Liver (tissue), 9 donors: ENCODE data around the gene PSMC3. TPM values are rescaled to one million over a fixed set of nuclear protein-coding genes. Genes with fewer than 3 reads are reported as not detected.

Experiments used
- DNase-seq: peaks from one replicate; pipeline ENCODE4 v3.0.0-alpha.2; 2017; ENCODE audit warnings: low spot score
- H3K27ac ChIP-seq, 2 donors: one replicate each; pipeline ENCODE4 v1.7.0; 2013; ENCODE audit warnings: inconsistent platforms in 2 of 2, low read length in 2 of 2, control low read depth in 1 of 2, low read depth in 1 of 2, mild to moderate bottlenecking in 1 of 2
- H3K27me3 ChIP-seq, 4 donors: one replicate each; pipeline versions ENCODE4 v1.6.1 to v1.7.0; 2013; ENCODE audit warnings: low read length in 3 of 4, inconsistent platforms in 1 of 4, mild to moderate bottlenecking in 1 of 4, moderate library complexity in 1 of 4; ENCODE audit not compliant: control insufficient read depth in 4 of 4, insufficient read depth in 4 of 4
- H3K36me3 ChIP-seq, 4 donors: one replicate each; pipeline versions ENCODE4 v1.6.1 to v1.7.0; 2013; ENCODE audit warnings: low read length in 3 of 4, mild to moderate bottlenecking in 3 of 4, low read depth in 1 of 4, moderate library complexity in 1 of 4; ENCODE audit not compliant: control insufficient read depth in 4 of 4, insufficient read depth in 3 of 4
- H3K4me1 ChIP-seq, 4 donors: one replicate each; pipeline versions ENCODE4 v1.6.1 to v1.7.0; 2013; ENCODE audit warnings: low read length in 3 of 4, mild to moderate bottlenecking in 3 of 4, moderate library complexity in 1 of 4; ENCODE audit not compliant: control insufficient read depth in 4 of 4, insufficient read depth in 4 of 4
- H3K4me3 ChIP-seq, 3 donors: one replicate each; pipeline versions ENCODE4 v1.6.1 to v1.7.0; 2013; ENCODE audit warnings: low read length in 3 of 3, control low read depth in 1 of 3, low read depth in 1 of 3, mild to moderate bottlenecking in 1 of 3
- H3K9ac ChIP-seq, 2 donors: one replicate each; pipeline ENCODE4 v1.7.0; 2013; ENCODE audit warnings: low read length in 2 of 2, mild to moderate bottlenecking in 2 of 2, moderate library complexity in 2 of 2, control low read depth in 1 of 2, low read depth in 1 of 2
- H3K9me3 ChIP-seq, 4 donors: one replicate each; pipeline versions ENCODE4 v1.6.1 to v1.7.0; 2013; ENCODE audit warnings: low read length in 3 of 4; ENCODE audit not compliant: control insufficient read depth in 4 of 4
- ATF3 ChIP-seq: IDR thresholded peaks from 2 replicates; pipeline ENCODE4 v1.6.1; 2016; ENCODE audit warnings: antibody characterized with exemption
- CTCF ChIP-seq: fragments of 150-350 bp; IDR thresholded peaks from 2 replicates; pipeline ENCODE4 v1.5.1; 2017; ENCODE audit warnings: improper control_type of control experiment, low read depth, low read length; ENCODE audit not compliant: missing input control
- EGR1 ChIP-seq, 2 donors: IDR thresholded peaks; 2 replicates each; pipeline ENCODE4 v1.6.1; 2016 to 2018; ENCODE audit warnings: antibody characterized with exemption in 2 of 2, low read depth in 2 of 2
- FOXA1 ChIP-seq: IDR thresholded peaks from 2 replicates; pipeline ENCODE4 v1.6.1; 2016; ENCODE audit warnings: antibody characterized with exemption
- FOXA2 ChIP-seq: IDR thresholded peaks from 2 replicates; pipeline ENCODE4 v1.6.1; 2016; ENCODE audit warnings: antibody characterized with exemption
- GABPA ChIP-seq, 2 donors: IDR thresholded peaks in 1 of 2; conservative IDR thresholded peaks in 1 of 2; 2 replicates each; pipeline ENCODE4 v1.6.1; 2016; ENCODE audit warnings: antibody characterized with exemption in 2 of 2, mild to moderate bottlenecking in 1 of 2, moderate library complexity in 1 of 2
- HNF4A ChIP-seq, 2 donors: conservative IDR thresholded peaks; 2 replicates each; pipeline ENCODE4 v1.6.1; 2016; ENCODE audit warnings: antibody characterized with exemption in 2 of 2, mild to moderate bottlenecking in 2 of 2
- HNF4G ChIP-seq: IDR thresholded peaks from 2 replicates; pipeline ENCODE4 v1.6.1; 2016; ENCODE audit warnings: antibody characterized with exemption
- JUND ChIP-seq, 2 donors: IDR thresholded peaks; 2 replicates each; pipeline ENCODE4 v1.6.1; 2016; ENCODE audit warnings: antibody characterized with exemption in 2 of 2
- MAX ChIP-seq: IDR thresholded peaks from 2 replicates; pipeline ENCODE4 v1.6.1; 2016; ENCODE audit warnings: antibody characterized with exemption
- NR2F2 ChIP-seq: IDR thresholded peaks from 2 replicates; pipeline ENCODE4 v1.6.1; 2016; ENCODE audit warnings: antibody characterized with exemption
- RAD21 ChIP-seq, 2 donors: IDR thresholded peaks; 2 replicates each; pipeline ENCODE4 v1.6.1; 2016; ENCODE audit warnings: antibody characterized with exemption in 2 of 2, mild to moderate bottlenecking in 2 of 2
- REST ChIP-seq: IDR thresholded peaks from 2 replicates; pipeline ENCODE4 v1.6.1; 2016; ENCODE audit warnings: antibody characterized with exemption, mild to moderate bottlenecking
- RXRA ChIP-seq, 2 donors: IDR thresholded peaks; 2 replicates each; pipeline ENCODE4 v1.6.1; 2017 to 2018; ENCODE audit warnings: antibody characterized with exemption in 2 of 2, mild to moderate bottlenecking in 1 of 2
- SP1 ChIP-seq: IDR thresholded peaks from 2 replicates; pipeline ENCODE4 v1.6.1; 2018; ENCODE audit warnings: antibody characterized with exemption, mild to moderate bottlenecking
- TAF1 ChIP-seq: conservative IDR thresholded peaks from 2 replicates; pipeline ENCODE4 v1.6.1; 2016; ENCODE audit warnings: antibody characterized with exemption, mild to moderate bottlenecking
- YY1 ChIP-seq: IDR thresholded peaks from 2 replicates; pipeline ENCODE4 v1.6.1; 2016; ENCODE audit warnings: antibody characterized with exemption, mild to moderate bottlenecking
- ZBTB33 ChIP-seq: IDR thresholded peaks from 2 replicates; pipeline ENCODE4 v1.6.1; 2016; ENCODE audit warnings: antibody characterized with exemption
- WGBS: extraction: QIAGEN DNeasy Blood & Tissue Kit; methylation state at CpG from one replicate; pipeline ENCODE4 v1.1.7; 2013; 5-methylcytosine and 5-hydroxymethylcytosine counted together
- polyA plus RNA-seq, 2 donors: library from polyadenylated mRNA; stranded (reverse) in 1 of 2; unstranded in 1 of 2; fragments of 200-250 nt in 1 of 2; fragments of >200 nt in 1 of 2; fragmentation: Nextera tagmentation in 1 of 2; extraction: Ambion mirVana in 1 of 2; gene quantifications; one replicate each; pipeline versions ENCODE4 v1.2.1 to v1.2.3, GENCODE V29; 2013 to 2015
- total RNA-seq, 2 donors: library from RNA; depleted of rRNA; stranded (reverse); fragments of >200 nt; gene quantifications; one replicate each; pipeline ENCODE4 v1.2.3, GENCODE V29; 2014
- donor health status: healthy.
- donor health status: healthy.
- donor health status: healthy.
- donor health status: healthy.
- donor health status: healthy.

PSMC3 gene
- total and polyA plus RNA-seq, 4 donors: 58.0 to 110 (median 103) TPM

- no peak for TF ChIP-seq SP1
- TF ChIP-seq HNF4G: no peak
- no peak for TF ChIP-seq RXRA (IDR thresholded peaks at IDR 0.05)
- TF ChIP-seq REST: no peak
- no peak overlapping the region for H3K9ac ChIP-seq
- no peaks in the 10 kb centered on the region for H3K27me3 ChIP-seq
- WGBS: 91% methylated on average over 31 of the region's 31 CpGs
- no peaks in the 10 kb centered on the region for H3K9me3 ChIP-seq
- H3K4me3 ChIP-seq: no peak overlapping the region
- no peaks in the 10 kb centered on the region for H3K4me1 ChIP-seq
- DNase-seq: no peak
- H3K27ac ChIP-seq: no peak overlapping the region
- peaks cover 4 to 49% (median 19%) of the 10 kb centered on the region in 4 donors for H3K36me3 ChIP-seq
These were observed 11.0 kb downstream of the PSMC3 start for GRCh38 chr11:47415091-47415854.

GRCh38 chr11:47414685-47415070 is 11.6 kb downstream of the PSMC3 start:
- no peaks in the 10 kb centered on the region for H3K9me3 ChIP-seq
- no peak for DNase-seq
- peaks cover 0 to 44% (median 15%) of the 10 kb centered on the region in 4 donors for H3K36me3 ChIP-seq
- H3K4me3 ChIP-seq: no peak overlapping the region
- WGBS: 91% methylated on average over 19 of the region's 19 CpGs
- no peak overlapping the region for H3K27ac ChIP-seq
- H3K27me3 ChIP-seq: no peaks in the 10 kb centered on the region
- H3K4me1 ChIP-seq: peaks cover 0 to under 1% (median 0%) of the 10 kb centered on the region in 4 donors
- no peak overlapping the region for H3K9ac ChIP-seq
- TF ChIP-seq JUND (IDR thresholded peaks at IDR 0.05) (no peak), SP1 (no peak), RXRA (IDR thresholded peaks at IDR 0.05) (no peak), MAX (no peak), FOXA2 (no peak), NR2F2 (no peak), REST (no peak), YY1 (no peak), ZBTB33 (no peak), RAD21 (IDR thresholded peaks at IDR 0.05) (no peak), EGR1 (IDR thresholded peaks at IDR 0.05; ENCODE audit: low read depth in 2 of 2) (no peak), HNF4G (no peak), ATF3 (no peak), TAF1 (no peak), GABPA (IDR thresholded peaks at IDR 0.05 in 1 of 2, conservative IDR thresholded peaks at IDR 0.05 in 1 of 2) (no peak), HNF4A (conservative IDR thresholded peaks at IDR 0.05) (no peak), FOXA1 (no peak), CTCF (no peak)
